NCI-H2029 (cell line): ENCODE data around the gene RABL6.
"Not testable (repeated sequence)": the region's sequence is repeated elsewhere in the genome, so short reads cannot be mapped to it uniquely, and the experiment has no call there.

ENCODE experiments used
- DNase-seq: peaks from one replicate; lab custom pipeline; 2025; lab: John Stamatoyannopoulos, UW

The RABL6 gene

DNA sequence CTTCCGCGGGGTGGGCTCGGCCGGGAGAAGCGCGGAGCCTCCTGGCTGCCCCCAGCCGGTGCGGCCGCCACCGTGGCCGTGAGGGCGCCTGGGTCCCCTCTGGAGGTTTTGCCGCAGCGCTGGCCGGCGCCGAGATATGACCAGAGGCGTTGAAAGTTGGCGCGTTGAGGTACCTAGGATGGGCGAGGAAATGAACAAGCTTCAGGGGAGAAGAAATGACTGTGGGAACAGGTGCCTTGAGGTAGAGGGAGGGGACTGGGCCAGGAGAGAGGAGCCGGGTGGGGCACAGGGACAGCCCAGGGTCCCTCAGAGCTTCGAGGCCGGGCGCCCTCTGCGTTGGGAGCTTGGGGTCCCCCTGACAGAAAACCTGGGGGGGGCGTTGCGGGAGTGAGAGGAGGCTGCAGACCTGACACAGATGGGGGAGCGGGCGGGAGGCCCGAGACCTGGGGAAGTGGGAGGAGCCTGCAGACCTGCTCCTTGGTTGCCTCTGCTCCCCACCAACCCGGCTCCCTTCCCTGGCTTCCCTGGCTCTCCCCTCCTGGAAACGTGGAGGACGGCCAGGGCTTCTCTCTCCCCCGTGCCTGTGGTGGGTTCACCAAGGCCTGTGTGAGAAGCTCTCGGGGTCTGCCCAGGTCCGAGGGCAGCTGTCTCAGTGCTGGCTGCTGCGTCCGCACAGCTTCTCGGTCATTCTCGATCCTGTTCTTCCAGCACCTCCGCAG is 14.2 kb downstream of the RABL6 start:
- DNase-seq = no peak

DNA sequence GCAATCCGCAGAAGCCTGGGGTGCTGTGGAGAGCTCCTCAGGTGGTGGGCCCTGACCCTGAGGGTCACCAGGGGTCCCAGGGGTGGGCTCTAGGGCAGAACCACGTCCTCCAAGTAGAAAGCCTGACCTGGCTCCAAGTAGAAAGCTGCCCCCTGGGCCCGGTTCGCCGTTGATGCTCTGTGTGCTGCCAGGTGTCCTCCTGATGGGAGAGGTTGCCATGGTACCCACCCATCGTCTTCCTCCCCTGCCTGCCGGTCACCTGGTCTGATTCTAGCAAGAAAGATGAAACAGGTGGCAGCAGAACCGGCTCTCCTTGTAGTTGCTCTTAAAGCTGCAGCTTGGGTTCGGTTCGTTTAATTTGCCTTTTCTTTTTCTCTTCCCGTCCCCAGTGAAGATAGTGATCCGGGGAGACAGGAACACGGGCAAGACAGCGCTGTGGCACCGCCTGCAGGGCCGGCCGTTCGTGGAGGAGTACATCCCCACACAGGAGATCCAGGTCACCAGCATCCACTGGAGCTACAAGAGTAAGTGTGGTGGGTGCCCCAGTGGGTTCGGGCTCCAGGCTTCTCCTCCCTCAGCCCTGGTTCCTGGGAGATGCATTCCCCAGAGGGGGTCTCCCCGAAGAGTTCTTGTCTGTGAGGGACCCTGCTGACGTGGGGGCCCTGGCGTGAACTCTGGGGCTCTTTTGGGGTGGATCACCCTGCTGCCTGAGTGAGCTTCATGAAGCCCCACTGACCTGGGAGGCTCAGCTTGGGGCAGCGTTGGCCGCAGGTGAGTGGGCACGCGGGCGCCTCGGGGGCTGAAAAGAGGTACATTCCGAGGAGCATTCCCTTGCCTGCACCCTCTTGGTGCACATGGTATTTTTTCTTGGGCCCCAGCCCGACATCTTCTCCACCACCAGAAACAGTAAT is 15.6 kb downstream of the RABL6 start:
- DNase-seq = no peak

DNA sequence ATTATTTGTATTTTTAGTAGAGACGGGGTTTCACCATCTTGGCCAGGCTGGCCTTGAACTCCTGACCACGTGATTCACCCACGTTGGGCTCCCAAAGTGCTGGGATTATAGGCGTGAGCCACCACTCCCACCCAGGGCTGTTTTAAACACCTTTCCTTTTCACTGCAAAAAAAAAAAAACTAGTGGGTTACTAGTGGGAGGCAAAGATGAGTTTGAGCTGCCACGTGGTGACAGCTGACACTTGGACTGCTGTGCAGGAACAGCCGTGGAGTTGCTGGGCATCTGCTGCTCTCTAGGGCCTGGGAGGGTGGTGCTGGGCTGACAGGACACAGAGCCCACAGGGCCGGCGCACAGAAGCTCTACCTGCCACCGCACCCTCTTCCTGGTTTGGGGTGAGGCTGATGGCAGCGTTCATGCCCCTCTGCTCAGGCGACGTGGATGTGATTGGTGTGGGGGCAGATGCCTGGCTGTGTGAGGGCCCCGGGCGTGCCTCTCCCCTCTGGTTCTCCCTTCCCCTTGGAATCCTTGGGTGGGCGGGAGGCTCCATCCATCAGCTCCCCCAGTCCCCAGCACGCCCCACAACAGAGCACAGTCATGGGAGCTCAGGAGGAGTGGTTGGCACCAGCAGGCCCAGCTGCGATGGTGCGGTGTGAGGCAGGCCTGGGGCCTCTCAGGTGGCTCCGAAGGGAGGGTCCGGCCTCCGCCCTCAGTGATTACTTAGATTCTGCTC is 16.9 kb downstream of the RABL6 start:
- DNase-seq = no peak

DNA sequence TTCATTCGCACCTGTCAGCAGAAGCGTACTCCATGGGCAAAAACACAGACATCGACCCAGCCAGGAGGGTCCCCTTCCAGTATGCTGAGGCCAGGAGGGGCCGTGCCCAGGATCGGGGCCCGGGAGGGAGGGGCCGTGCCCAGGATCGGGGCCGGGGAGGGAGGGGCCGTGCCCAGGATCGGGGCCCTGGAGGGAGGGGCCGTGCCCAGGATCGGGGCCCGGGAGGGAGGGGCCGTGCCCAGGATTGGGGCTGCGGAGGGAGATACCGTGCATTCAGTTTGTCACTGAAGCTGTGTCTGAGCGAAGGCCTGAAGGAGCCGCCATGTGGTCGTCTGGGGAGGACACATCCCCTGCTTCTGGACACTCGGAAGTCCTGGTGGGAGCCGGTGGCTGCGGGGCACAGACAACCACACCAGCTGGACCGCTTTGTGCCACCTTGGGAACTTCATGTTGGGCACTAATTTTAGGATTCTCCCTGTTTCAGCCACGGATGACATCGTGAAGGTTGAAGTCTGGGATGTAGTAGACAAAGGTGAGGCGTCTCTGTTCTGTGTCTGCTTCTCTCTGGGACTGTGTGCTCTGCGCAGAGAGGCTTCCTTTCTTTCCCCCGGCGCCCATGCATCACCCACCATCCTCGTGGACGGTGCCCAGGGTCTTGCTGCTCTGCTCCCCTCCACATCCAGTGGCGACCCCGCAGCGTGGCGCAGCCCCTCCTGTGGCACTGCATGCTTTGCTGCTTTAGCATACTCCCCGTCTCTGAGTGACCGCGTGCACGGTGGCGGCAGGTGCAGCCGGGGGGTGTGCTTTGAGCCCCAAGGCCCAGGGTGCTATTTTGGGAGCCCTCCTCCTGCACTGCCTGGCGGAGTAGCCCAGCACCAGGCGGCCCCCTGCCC is 17.8 kb downstream of the RABL6 start:
- no peak for DNase-seq

DNA sequence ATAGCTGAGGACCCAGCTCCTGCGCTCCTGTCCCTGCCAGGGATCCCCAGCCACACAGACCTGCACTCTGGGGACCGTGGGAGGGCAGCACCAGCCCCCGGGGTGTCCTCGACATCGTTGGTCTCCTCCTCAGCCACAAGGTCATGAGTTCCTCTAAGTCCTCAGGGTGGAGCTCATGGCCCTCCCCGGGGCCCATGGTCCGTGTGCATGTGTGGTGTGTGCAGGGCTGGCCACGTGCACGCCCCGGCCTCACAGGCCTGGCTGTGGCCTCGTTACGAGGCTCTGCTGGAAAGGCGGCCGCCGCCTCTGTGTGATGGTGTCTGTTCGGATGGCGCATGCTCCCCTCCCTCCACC is 18.4 kb downstream of the RABL6 start:
- no peak for DNase-seq

DNA sequence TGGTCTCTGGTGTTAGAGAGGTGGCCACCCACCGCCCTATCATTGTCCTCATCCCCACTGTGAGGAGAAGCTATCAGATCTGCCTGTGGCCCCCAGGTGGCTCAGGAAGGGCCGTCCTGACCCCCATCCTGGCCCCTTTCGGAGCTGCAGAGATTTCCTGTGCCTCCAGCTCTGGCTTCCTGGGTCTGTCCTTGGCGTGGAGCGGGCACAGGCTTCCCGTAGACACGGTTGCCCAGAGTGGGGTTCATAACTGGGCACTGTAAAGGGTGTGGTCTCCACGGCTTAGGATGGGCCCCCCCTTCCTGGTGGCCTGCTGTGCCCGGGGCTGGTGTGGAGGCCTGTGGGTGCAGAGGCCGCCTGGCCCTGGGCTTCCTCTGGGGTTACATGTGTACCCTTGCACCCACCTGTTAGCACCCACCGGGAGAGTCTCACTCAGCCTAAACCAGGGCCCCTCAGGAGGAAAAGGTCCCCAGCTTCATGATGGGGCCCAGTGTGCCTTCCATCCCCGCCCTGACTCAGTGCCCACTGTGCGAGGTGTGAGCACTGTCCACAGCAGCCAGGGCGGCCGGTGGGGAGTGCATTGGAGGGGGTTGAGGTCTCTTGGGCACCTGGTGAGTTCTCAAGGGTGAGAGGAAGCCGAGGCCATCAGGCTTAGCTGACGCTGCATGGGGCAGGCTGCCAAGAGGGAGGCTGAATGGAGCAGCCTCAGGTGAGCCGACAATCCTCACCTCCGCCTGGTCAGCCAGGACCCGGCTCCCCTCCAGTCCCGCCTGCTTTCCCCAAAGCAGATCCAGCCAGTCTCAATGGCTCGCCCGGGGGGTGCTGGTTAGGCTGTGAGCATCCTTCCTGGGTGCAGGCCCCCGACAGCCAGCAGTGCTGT is 19.2 kb downstream of the RABL6 start:
- DNase-seq = no peak

DNA sequence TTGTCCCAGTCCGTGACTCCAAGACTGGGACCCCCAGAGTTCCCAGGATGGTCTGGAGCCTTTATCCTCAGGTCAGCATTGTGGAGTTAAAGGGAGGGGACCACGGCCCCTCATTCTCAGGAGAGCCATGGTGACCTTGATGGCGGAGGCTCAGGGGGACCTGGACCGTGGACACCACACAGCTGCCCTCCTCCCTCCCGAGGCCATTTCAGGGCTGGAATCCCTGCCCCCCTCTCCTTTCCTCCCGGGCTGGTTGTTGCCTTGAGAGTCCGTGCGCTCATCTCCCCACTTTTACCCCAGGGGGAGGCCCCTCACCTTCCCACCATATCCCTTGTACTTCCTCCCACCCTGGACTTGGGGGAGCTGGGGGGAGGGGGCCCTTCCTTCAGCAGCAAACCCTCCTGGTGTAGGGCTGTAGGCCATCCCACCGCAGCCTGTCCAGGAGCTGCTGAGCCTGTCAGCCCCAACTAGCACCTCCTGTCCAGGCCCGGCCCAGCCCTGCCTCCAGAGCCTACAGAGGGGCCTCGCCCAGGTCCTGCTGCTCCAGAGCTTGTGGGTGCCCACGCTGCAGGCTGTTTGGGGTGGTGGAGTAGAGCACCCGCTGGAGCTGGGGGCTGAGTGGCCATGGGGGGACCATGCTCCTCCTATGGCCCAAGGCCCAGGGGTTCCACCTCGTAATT is 20.2 kb downstream of the RABL6 start:
- DNase-seq = no peak

DNA sequence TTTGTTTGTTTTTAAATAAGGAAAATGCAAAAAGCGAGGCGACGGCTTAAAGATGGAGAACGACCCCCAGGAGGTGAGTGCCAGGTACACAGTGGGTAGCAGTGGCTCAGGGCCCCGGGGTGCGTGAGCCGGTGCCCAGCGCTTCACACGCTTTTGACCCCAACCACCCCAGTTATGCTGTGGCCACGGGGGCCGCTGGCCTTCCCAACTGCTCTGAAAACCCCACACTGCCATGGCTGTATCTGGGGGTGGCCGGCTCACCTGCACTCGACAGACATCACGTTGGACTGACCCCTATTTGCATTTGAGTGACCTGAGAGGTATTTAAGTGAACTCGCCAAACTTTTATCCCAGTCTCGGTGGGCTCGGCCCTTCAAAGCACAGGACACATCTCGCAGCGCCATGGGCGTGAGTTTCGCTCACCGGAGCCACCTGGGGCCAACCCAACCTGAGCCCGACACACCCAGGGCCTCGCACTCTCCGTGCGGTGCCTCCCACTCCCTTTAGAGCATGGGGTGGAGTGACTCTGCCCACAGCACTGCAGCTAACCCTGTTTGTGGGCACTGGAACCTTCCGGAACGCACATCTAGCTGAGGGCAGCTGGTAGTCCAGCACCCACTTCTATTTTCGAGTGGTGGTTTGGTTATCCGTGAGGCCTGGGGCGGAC is 20.9 kb downstream of the RABL6 start:
- no peak for DNase-seq

DNA sequence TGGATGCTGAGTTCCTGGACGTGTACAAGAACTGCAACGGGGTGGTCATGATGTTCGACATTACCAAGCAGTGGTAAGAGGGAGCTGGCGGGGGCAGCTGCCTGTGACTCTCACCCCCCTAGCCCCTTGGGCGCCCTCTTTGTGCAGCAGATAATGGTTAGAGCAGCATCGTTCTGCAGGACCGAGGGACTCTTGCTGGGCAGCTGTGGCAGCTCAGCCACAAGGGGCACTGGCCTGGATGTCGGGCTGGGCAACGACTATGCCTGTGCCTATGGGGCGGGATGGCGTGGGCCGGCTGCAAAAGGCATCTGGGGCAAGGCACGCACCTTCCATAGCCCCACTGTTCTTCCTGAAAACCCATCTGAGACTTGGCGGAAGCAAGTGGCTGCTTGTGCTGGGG is 21.7 kb downstream of the RABL6 start:
- no peak for DNase-seq

DNA sequence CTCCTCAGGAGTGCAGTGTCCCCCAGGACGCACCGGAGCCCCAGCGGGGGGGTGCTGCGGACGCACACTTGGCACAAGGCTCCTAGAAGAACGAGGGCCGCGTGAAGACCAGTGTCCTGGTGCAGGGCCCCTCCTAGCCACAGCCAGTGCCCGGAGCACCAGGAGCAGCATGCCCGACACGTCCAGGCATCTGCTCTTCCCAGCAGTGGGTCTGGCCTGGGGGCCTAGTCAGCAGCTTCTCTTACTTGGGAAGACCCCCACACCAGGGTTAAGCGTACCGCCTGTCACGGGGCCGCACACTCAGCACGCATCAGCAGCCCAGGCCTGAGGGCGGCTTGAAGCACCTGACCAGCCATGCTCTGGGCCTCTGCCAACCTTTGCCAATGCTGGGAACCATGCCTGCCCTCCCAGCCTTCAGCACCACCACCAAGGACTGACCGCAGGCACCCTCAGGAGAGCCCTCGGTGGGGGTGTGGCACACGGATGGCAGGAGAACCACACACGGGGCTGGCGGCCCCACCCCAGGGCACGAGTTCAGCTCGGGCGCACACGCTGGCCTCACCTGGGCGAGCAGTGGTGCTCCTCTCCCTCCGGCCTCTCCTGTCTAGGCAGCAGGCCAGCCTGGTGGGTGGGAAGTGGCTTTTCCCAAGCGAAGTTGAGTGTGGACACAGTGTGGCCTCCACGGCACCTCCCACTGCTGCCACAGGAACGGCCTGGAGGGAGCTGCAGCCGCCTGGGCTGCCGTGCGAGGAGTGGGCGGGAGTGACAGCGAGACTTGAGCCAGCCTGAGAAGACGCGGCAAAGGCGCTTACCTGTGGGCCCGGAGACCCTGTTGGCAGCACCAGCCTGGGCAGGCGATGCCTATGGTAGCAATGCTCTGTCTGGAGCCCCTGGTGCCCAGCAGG is 22.5 kb downstream of the RABL6 start:
- no peak for DNase-seq

DNA sequence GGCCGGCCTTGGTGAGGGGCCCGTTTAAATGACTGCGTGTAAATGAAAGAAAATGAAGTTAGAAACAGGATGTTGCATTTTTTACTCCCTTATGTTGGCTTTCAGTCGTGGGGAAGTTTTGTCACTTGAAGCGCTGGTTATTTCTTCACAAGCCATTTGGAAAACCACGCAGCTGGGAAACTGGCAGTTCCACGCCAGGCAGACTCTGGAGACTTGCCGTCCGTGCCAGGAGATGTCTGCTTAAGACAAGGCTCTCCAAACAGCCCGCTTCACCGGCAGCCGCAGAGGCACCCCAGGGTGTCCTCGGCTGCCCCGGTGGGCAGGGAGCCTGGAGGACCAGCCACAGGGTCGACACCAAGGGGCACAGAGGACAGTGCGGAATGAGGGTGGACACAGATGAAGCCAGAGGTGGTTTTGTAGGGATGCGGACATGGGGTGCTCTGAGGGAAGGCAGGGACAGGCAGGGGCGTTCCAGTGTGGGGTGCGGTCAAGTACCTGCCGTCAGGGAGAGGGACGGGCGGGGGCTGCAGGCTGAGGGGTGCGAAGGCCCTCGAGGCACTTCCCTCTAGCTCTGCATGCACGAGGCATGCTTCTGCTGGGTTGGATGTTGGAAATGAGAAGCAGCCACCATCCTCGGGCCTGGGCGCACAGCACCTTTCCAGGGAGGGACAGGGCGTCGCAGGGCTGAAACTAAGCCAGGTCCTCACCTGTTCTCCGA is 23.4 kb downstream of the RABL6 start:
- DNase-seq = no peak

DNA sequence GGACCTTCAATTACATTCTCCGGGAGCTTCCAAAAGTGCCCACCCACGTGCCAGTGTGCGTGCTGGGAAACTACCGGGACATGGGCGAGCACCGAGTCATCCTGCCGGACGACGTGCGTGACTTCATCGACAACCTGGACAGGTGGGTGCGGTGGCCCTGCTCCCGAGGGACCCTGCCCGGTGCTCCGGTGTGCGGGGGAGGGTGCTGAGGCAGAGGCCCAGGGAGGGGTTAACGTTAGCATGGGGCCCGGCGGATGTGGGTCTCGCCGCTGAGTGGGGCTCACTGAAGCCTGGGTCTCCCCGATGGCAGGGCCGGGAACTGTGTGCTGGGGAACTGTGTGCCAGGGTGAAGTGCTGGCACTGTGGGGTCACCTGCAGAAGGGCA is 24.0 kb downstream of the RABL6 start:
- no peak for DNase-seq

DNA sequence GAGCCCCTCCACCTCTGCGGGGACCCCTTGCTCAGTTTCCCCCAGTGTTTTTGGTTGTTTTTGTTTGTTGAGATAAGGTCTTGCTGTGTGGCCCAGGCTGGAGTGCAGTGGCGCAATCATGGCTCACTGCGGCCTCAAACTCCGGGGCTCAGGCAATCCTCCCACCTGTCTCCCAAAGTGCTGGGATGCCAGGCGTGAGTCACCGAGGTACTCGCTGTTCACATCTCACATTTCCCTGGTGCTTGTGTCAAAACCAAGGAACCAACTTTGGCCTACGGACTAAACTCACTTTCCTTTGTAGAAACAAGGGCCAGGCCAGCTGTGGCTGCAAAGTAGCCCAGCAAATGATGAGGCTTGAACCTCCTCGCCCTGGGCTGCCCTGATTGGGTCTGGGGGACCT is 24.8 kb downstream of the RABL6 start:
- DNase-seq = no peak

DNA sequence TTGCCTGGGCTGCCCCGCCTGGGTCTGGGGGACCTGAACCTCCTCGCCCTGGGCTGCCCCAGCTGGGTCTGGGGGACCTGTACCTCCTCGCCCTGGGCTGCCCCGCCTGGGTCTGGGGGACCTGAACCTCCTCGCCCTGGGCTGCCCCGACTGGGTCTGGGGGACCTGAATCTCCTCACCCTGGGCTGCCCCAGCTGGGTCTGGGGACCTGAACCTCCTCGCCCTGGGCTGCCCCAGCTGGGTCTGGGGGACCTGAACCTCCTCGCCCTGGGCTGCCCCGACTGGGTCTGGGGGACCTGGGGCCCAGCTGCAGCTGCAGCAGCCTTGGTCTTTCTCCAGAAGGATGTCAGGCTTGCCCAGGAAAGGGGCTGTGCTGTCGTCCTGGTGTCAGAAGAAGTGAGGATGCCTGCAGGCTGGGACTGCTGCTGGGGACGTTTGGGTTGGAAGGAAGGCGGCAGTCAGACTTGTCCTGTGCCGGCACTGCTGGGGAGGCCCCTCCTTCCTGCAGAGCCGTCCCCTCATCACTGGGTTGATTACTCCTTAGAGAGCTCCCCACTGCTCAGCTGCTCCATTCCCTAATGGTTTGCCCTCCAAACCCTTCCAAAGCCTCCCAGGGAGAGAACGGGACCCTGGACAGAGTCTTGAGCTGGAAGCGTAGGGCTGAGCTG is 25.8 kb downstream of the RABL6 start:
- not testable (repeated sequence) for DNase-seq

DNA sequence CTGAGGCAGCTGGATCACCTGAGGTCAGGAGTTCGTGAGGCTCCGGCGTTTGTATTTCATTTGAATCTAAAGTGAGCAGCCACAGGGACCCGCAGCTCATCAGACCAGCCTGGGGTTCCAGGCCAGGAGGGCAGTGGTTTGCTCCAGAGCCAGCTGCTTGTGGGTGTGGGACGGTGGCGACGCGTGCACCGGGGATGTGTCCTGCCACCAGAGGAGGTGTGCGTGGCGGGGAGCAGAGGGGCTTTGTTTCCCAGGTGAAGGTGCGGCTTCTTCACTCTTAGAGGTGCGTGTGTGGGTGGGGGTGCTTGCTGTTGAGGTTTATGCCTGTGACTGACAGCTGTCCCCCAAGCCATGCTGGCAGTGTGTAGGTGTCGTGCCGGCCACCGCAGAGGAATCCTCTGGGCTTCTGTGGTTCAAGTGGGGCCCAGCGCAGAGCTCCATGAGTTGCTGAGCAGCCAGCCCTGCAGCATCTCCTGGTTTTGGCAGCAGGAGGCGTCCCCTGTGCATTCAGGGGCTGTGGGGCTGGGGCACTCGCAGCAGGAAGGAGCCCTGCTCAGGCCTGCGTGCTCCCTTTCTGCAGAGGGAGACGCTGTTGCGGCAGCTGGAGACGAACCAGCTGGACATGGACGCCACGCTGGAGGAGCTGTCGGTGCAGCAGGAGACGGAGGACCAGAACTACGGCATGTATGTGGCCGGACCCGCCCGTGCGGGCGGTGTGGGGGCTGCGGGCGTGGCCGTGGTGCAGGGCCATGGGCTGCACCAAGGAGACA is 27.6 kb downstream of the RABL6 start:
- DNase-seq = no peak
